Measurements from ENCODE around the gene SLC24A3. TPM values are rescaled to one million over a fixed set of nuclear protein-coding genes. Genes with fewer than 3 reads are reported as not detected.

SLC24A3 gene
- total RNA-seq, 2 experiments from 2014 or later, result not detected

GRCh38 chr20:19691125-19691524, 478.7 kb downstream of the SLC24A3 start:
- ChIA-PET POLR2A (no interaction called here), CTCF (ENCODE audit: unreplicated experiment) (no interaction called here)
- Histone ChIP-seq H3K9me2 (ENCODE audit: insufficient read depth, low read length) (no peaks in the 10 kb centered on the region), H3K4me1 (ENCODE audit: insufficient read depth, low read length, poor library complexity, severe bottlenecking) (no peaks in the 10 kb centered on the region), H3K36me3 (ENCODE audit: insufficient read depth, low read length) (no peaks in the 10 kb centered on the region), H2AFZ (ENCODE audit: low read length) (no peak overlapping the region), H3K79me2 (ENCODE audit: insufficient read depth, low read depth, low read length) (no peaks in the 10 kb centered on the region), H4K20me1 (ENCODE audit: insufficient read depth, low read length) (no peaks in the 10 kb centered on the region), H3K27ac (ENCODE audit: low read depth, low read length, poor library complexity, severe bottlenecking) (no peak overlapping the region), H3K4me2 (ENCODE audit: low read length) (no peak overlapping the region), H3K9me3 (ENCODE audit: low read length) (no peaks in the 10 kb centered on the region), H3K4me3 (ENCODE audit: low read depth, low read length, poor library complexity, severe bottlenecking) (no peak overlapping the region)
- BruUV-seq (replicated peaks), result no TSS peak
- no peak for DNase-seq (ENCODE audit: low spot score)
- intact Hi-C loops (cut with micrococcal nuclease; ENCODE audit: unreplicated experiment), result loop anchor here (10.0 kb wide), 1 partner anchor 194 kb away; no protein-coding TSS in a partner anchor
- no peak for TF ChIP-seq EZH2phosphoT487 (IDR thresholded peaks at IDR 0.05; ENCODE audit: borderline replicate concordance, low read depth, low read length)
- TF ChIP-seq, protein P1, sequence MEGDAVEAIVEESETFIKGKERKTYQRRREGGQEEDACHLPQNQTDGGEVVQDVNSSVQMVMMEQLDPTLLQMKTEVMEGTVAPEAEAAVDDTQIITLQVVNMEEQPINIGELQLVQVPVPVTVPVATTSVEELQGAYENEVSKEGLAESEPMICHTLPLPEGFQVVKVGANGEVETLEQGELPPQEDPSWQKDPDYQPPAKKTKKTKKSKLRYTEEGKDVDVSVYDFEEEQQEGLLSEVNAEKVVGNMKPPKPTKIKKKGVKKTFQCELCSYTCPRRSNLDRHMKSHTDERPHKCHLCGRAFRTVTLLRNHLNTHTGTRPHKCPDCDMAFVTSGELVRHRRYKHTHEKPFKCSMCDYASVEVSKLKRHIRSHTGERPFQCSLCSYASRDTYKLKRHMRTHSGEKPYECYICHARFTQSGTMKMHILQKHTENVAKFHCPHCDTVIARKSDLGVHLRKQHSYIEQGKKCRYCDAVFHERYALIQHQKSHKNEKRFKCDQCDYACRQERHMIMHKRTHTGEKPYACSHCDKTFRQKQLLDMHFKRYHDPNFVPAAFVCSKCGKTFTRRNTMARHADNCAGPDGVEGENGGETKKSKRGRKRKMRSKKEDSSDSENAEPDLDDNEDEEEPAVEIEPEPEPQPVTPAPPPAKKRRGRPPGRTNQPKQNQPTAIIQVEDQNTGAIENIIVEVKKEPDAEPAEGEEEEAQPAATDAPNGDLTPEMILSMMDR (conservative IDR thresholded peaks at IDR 0.05; ENCODE audit: low read length), result no peak

DNA sequence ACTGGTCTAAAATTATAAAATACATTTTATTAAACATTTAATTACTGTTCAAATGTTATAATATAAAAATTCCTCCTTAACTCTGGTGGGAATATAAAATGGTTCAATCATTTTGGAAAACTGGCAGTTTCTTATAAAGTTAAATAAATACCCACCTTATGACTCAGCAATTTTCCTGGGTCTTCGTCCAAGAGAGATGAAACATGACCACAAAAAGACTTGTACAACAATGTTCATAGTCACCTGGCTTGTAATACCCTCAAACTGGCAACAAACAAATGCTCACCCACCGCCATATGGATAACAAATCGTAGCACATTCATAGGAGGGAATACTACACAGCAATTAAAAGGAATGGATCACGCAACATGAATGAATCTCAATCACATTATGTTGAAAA, 479.7 kb downstream of the SLC24A3 start:
- no peaks in the 10 kb centered on the region for H3K9me3 ChIP-seq (ENCODE audit: low read length)
- ChIA-PET CTCF (ENCODE audit: unreplicated experiment) (no interaction called here), POLR2A (no interaction called here)
- no peaks in the 10 kb centered on the region for H3K4me1 ChIP-seq (ENCODE audit: insufficient read depth, low read length, poor library complexity, severe bottlenecking)
- no peak for DNase-seq (ENCODE audit: low spot score)
- intact Hi-C loops (cut with micrococcal nuclease; ENCODE audit: unreplicated experiment), result loop anchor here (2.0 to 10.0 kb wide), 2 partner anchors 89 to 193 kb away; no protein-coding TSS in a partner anchor
- H3K9me2 ChIP-seq (ENCODE audit: insufficient read depth, low read length), result no peaks in the 10 kb centered on the region
- H2AFZ ChIP-seq (ENCODE audit: low read length), result no peak overlapping the region
- no peak overlapping the region for H3K27ac ChIP-seq (ENCODE audit: low read depth, low read length, poor library complexity, severe bottlenecking)
- TF ChIP-seq, protein P1 (conservative IDR thresholded peaks at IDR 0.05; ENCODE audit: low read length), result no peak
- TF ChIP-seq EZH2phosphoT487 (IDR thresholded peaks at IDR 0.05; ENCODE audit: borderline replicate concordance, low read depth, low read length), result no peak
- no peak overlapping the region for H3K4me2 ChIP-seq (ENCODE audit: low read length)
- H3K4me3 ChIP-seq (ENCODE audit: low read depth, low read length, poor library complexity, severe bottlenecking), result no peak overlapping the region
- H4K20me1 ChIP-seq (ENCODE audit: insufficient read depth, low read length), result no peaks in the 10 kb centered on the region
- H3K79me2 ChIP-seq (ENCODE audit: insufficient read depth, low read depth, low read length), result no peaks in the 10 kb centered on the region
- no TSS peak for BruUV-seq (replicated peaks)
- no peaks in the 10 kb centered on the region for H3K36me3 ChIP-seq (ENCODE audit: insufficient read depth, low read length)

- Histone ChIP-seq H3K79me2 (ENCODE audit: insufficient read depth, low read depth, low read length) (no peaks in the 10 kb centered on the region), H3K9me3 (ENCODE audit: low read length) (no peaks in the 10 kb centered on the region), H3K27ac (ENCODE audit: low read depth, low read length, poor library complexity, severe bottlenecking) (no peak overlapping the region), H3K9me2 (ENCODE audit: insufficient read depth, low read length) (no peaks in the 10 kb centered on the region), H3K4me1 (ENCODE audit: insufficient read depth, low read length, poor library complexity, severe bottlenecking) (no peaks in the 10 kb centered on the region), H3K4me3 (ENCODE audit: low read depth, low read length, poor library complexity, severe bottlenecking) (no peak overlapping the region), H4K20me1 (ENCODE audit: insufficient read depth, low read length) (no peaks in the 10 kb centered on the region), H2AFZ (ENCODE audit: low read length) (peak overlapping the region; percentile 51; the same call in 1 of the 2 replicates), H3K4me2 (ENCODE audit: low read length) (0 out of 2 replicates have a peak overlapping the region, but pooled peaks have one; percentile 18), H3K36me3 (ENCODE audit: insufficient read depth, low read length) (no peaks in the 10 kb centered on the region)
- intact Hi-C loops (cut with micrococcal nuclease; ENCODE audit: unreplicated experiment), result loop anchor here (1.0 to 10.0 kb wide), 3 partner anchors 88 to 303 kb away; no protein-coding TSS in a partner anchor
- no peak for TF ChIP-seq EZH2phosphoT487 (IDR thresholded peaks at IDR 0.05; ENCODE audit: borderline replicate concordance, low read depth, low read length)
- TF ChIP-seq, protein P1 (conservative IDR thresholded peaks at IDR 0.05; ENCODE audit: low read length), result peak; percentile 94
- BruUV-seq (replicated peaks), result no TSS peak
- peak; percentile 40 for DNase-seq (ENCODE audit: low spot score)
- ChIA-PET CTCF (ENCODE audit: unreplicated experiment) (no interaction called here), POLR2A (interaction anchor here (1.1 kb wide), 1 partner anchor 13 kb away, joined by 3 read pairs; no protein-coding TSS in a partner anchor)
Observed at GRCh38 chr20:19692685-19693119, 480.3 kb downstream of the SLC24A3 start.

Data from OCI-LY7 (cell line).